DOHH2 (cell line): ENCODE results near the gene ASB5.

Experiments
- EZH2phosphoT487 ChIP-seq: fragments of 200-600 bp; sonication (generic); IDR thresholded peaks from 2 replicates; pipeline ENCODE4 v1.6.1; 2017; ENCODE audit warnings: borderline replicate concordance, mild to moderate bottlenecking, antibody characterized with exemption, low read length, moderate library complexity, mixed read lengths
- TF ChIP-seq, protein P1 (sequence below): fragments of 200-600 bp; sonication (generic); IDR thresholded peaks from one replicate; pipeline ENCODE4 v1.5.1; 2014; ENCODE audit warnings: antibody characterized with exemption, mild to moderate bottlenecking, low read depth, low read length; ENCODE audit not compliant: poor library complexity, severe bottlenecking

DNA sequence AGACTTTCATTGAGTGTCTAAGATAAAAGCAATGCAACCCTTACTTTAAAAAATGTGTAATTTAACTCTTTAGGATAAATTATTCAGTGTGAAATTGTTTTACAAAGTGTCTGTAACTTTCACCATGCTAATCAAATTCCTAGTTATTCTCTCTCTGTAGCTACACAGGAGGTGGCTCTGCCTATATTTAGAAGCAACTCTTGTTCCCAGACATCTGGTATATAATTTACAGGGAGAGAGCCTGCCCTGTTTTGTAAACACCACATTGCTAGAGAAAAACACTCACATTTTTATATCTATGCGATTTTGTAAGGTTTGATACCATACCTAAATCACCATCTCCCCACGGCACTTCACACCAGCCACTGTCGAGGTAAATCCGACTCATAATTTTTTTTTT lies 38.2 kb downstream of the ASB5 start:
- TF ChIP-seq, protein P1, sequence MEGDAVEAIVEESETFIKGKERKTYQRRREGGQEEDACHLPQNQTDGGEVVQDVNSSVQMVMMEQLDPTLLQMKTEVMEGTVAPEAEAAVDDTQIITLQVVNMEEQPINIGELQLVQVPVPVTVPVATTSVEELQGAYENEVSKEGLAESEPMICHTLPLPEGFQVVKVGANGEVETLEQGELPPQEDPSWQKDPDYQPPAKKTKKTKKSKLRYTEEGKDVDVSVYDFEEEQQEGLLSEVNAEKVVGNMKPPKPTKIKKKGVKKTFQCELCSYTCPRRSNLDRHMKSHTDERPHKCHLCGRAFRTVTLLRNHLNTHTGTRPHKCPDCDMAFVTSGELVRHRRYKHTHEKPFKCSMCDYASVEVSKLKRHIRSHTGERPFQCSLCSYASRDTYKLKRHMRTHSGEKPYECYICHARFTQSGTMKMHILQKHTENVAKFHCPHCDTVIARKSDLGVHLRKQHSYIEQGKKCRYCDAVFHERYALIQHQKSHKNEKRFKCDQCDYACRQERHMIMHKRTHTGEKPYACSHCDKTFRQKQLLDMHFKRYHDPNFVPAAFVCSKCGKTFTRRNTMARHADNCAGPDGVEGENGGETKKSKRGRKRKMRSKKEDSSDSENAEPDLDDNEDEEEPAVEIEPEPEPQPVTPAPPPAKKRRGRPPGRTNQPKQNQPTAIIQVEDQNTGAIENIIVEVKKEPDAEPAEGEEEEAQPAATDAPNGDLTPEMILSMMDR = no peak
- TF ChIP-seq EZH2phosphoT487 = no peak
